ENCODE results near the gene MEAF6.

The MEAF6 gene

DNA sequence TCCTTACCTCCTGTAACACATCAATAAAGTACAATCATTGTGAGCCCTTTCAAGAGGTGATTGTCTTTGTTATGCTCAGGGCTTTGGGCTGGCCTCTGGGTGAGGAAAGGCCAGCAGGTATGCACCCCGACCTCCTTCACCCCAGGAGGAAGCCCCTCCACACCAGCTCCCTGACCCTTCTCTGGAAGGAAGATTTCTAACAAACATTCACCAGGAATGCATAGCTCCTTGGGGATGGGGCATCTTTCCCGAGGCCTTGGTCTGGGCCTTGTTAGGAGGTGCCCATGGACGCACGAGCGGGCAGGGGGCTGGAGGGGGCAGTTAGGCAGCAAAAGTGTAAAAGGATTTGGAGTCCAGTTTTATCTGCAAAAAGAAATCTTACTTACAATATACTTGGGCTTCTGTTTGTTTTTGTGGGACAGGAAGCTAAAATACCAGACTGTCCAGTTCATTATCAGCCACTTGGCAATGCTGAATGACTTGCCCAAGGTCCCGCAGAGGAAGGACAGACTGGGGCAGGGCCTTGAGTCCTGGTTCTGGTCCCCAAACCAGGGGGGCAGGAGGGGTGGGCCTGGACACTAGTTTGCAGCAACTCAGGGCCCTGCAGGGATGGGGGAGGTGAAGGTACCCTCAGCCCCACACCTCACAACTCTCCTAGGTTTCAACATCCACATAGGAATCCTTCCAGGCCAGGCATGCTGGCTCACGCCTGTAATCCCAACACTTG, 30.1 kb downstream of the MEAF6 start:
- DNase-seq (ENCODE audit: low read depth), result no peak

GRCh38 chr1:37483785-37484184, 30.8 kb downstream of the MEAF6 start:
- no peak for DNase-seq (ENCODE audit: low read depth)

- no peak for DNase-seq (ENCODE audit: low read depth)
These were observed 31.5 kb downstream of the MEAF6 start for GRCh38 chr1:37482796-37483744.

GRCh38 chr1:37482004-37482785, 32.4 kb downstream of the MEAF6 start:
- DNase-seq (ENCODE audit: low read depth), result no peak

- DNase-seq (ENCODE audit: low read depth), result no peak
These were observed 33.1 kb downstream of the MEAF6 start for GRCh38 chr1:37481289-37482003.

GRCh38 chr1:37480581-37481288, 33.8 kb downstream of the MEAF6 start:
- no peak for DNase-seq (ENCODE audit: low read depth)

GRCh38 chr1:37480125-37480466, 34.5 kb downstream of the MEAF6 start:
- no peak for DNase-seq (ENCODE audit: low read depth)

GRCh38 chr1:37479255-37480124, 35.1 kb downstream of the MEAF6 start:
- no peak for DNase-seq (ENCODE audit: low read depth)

DNA sequence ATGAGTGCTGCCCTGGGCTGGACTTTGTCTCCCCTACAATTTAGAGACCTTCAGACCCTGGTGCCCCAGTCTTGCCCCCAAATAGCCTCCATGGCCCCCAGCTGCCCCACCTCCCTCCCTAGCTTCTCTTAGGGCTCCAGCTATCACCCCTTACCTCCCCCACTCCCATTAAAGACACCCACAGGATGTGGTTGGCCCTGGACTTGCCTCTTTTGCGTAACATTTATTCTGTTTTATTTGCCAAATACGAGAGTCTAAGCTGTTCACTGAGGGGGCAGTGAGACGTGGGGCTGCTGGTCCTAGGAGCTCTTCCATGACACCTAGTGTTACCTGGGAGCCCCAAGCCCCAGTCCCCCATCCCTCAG, 35.7 kb downstream of the MEAF6 start:
- DNase-seq (ENCODE audit: low read depth), result no peak

GRCh38 chr1:37478451-37478881, 36.1 kb downstream of the MEAF6 start:
- no peak for DNase-seq (ENCODE audit: low read depth)

GRCh38 chr1:37477946-37478345, 36.6 kb downstream of the MEAF6 start:
- DNase-seq (ENCODE audit: low read depth), result no peak

- no peak for DNase-seq (ENCODE audit: low read depth)
These were observed 37.2 kb downstream of the MEAF6 start for GRCh38 chr1:37477198-37477931.

GRCh38 chr1:37476460-37477197, 37.9 kb downstream of the MEAF6 start:
- DNase-seq (ENCODE audit: low read depth), result no peak

DNA sequence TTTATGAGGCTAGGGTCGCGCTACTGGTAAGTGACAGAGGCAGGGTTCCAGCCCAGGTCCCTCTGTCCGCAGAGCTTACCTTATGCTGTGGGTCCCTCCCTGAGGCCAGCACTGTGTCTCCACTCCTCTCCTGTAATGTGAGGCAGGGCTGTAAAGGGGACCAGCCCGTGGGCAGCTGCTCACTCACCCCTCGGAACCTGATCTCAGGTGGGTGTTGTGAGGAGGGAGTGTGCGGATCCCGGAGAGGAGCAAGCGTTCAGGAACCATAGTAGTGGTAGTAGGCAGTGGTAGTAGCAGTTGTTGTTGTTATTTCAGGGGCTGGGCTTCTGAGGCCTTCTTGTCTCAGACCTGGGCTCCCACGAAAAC, 38.5 kb downstream of the MEAF6 start:
- DNase-seq (ENCODE audit: low read depth), result no peak

GRCh38 chr1:37475380-37476086, 39.0 kb downstream of the MEAF6 start:
- no peak for DNase-seq (ENCODE audit: low read depth)

DNA sequence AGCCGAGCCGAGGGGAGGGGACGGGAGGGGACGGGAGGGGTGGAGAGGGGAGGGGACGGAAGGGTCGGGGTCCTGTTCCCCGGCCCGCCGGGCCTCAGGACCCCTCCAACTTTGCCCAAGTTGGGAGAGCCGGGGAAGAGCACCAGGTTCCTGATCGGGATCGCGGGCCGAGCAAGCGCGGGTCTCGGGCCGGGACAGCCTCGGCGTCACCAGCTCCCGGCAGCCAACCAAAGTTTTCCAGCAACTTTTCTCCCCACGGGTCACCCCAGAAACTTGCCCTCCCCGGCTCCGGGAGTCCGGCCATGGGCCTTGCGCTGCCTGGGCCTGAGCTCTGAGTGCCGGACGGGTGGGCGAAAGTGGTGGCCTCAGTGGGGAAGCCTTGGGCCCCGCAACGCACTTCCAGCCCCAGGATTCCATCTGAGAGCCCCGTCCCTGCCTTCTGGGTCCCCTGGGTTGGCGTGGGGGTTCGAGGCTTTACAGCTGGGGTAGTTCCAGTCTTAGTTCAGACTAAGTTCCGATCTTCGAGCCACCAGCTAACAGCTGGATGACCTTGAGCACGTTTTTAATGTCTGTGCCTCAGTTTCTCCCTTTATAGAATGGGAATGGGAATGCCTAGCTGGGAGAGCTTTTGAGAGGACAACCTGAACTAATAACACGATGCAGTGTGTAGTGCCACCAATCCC, 39.7 kb downstream of the MEAF6 start:
- DNase-seq (ENCODE audit: low read depth), result no peak

- DNase-seq (ENCODE audit: low read depth), result no peak
These were observed 40.4 kb downstream of the MEAF6 start, which contains the start of gene ZC3H12A for GRCh38 chr1:37474046-37474696. TSS of gene ZC3H12A (plus strand) at chr1:37474580. CDS start at chr1:37475497, 917 bp downstream.
